ENCODE measurements around the gene PDE11A. TPM values are rescaled to one million over a fixed set of nuclear protein-coding genes. Genes with fewer than 3 reads are reported as not detected.

The PDE11A gene
- polyA plus RNA-seq, 6 donors from 2014 or later = not detected

DNA sequence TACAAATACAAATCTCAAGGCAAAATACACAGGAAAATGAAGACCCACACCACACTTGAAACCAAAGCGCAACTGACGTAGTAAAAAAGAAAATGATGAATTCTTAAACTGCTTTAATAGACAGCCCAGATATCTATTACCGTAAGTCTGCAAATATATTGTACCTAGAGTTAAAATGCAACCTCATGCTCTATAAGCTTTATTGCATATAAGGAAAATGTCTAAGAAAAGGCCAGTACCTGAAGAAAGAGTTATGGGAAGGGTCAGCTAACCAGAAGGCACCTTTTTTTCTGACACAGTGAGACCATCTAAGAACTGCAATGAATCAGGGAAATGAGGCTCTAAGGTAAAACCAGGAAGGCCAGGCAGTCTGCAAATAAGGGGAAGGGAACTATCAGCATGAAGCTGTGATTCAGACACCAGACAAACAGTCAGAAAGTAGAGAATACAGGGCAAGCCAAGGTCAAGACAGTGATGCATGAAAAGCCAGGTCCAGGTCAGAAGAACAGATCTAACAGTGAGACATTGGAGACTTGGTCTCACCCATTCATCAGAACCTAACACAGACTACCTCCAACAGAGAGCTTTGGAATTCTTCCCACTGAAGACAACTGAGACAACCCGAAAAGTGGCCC is 46.9 kb downstream of the PDE11A start:
- Mint-ChIP-seq H3K4me1 (no peaks in the 10 kb centered on the region), H3K4me3 (no peak overlapping the region), H3K27ac (no peak overlapping the region), H3K27me3 (peaks cover 0 to 6% (median 0%) of the 10 kb centered on the region in 3 donors), H3K36me3 (no peaks in the 10 kb centered on the region), H3K9me3 (peaks cover 0 to 1% (median 0%) of the 10 kb centered on the region in 7 donors)
- ATAC-seq (ENCODE audit: low read depth in 2 of 2) = no peak
- no peak for DNase-seq

DNA sequence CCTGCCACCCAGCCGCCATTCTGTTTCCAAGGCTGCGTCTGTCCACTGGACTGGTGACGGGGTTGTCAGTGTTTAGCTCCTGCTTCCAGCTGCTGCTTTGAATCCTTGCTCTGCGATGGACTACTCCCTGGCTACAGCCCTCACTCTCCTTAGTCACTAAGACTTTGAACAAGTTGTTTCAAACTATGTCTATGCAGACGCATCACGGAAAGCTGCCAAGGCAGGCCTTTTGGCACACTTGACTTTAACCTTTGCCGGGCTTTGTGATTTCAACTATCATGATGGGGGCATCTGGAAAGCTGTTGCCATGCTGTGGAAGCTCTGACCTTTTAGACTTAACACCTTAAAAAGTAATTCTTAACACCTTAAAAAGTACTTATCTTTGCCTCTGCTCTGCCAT is 54.4 kb downstream of the PDE11A start:
- Mint-ChIP-seq H3K4me1 (no peaks in the 10 kb centered on the region), H3K4me3 (no peak overlapping the region), H3K27ac (no peak overlapping the region), H3K9me3 (no peaks in the 10 kb centered on the region), H3K36me3 (no peaks in the 10 kb centered on the region), H3K27me3 (peaks cover 0 to 6% (median 0%) of the 10 kb centered on the region in 3 donors)
- ATAC-seq (ENCODE audit: low read depth in 2 of 2) (no peak), DNase-seq (no peak)

DNA sequence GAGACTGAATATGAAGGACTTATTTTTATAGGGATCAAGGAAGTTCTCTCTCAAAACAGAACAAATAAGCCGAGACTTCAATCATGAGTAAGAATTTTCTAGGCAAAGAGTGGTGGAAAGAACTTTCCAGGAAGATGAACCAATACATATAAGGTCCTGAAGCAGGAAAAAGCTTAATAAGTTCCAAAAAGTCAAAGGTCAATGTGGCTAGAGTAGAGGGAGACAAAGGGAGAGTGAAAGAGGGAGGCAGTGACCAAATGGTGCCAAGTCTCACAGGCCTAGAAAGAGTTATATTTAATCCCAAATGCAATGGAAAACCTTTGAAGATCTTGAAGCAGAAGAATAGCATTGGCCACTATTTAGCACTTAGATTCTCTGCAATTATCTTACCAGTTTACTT is 56.0 kb downstream of the PDE11A start:
- Mint-ChIP-seq H3K9me3 (no peaks in the 10 kb centered on the region), H3K4me3 (no peak overlapping the region), H3K36me3 (no peaks in the 10 kb centered on the region), H3K27me3 (peaks cover 0 to 2% (median 0%) of the 10 kb centered on the region in 3 donors), H3K4me1 (no peaks in the 10 kb centered on the region), H3K27ac (no peak overlapping the region)
- ATAC-seq (ENCODE audit: low read depth in 2 of 2) (no peak), DNase-seq (no peak)

- ATAC-seq (ENCODE audit: low read depth in 2 of 2) = no peak
Measured at GRCh38 chr2:178012639-178013038, 59.9 kb downstream of the PDE11A start.

GRCh38 chr2:178009813-178010212 is 62.8 kb downstream of the PDE11A start:
- Mint-ChIP-seq H3K27ac (no peak overlapping the region), H3K27me3 (peaks cover 0 to 6% (median 0%) of the 10 kb centered on the region in 3 donors), H3K4me1 (no peaks in the 10 kb centered on the region), H3K4me3 (no peak overlapping the region), H3K9me3 (no peaks in the 10 kb centered on the region), H3K36me3 (no peaks in the 10 kb centered on the region)
- DNase-seq (no peak), ATAC-seq (ENCODE audit: low read depth in 2 of 2) (no peak)

More at GRCh38 chr2:178012639-178013038, 59.9 kb downstream of the PDE11A start:
- no peak for DNase-seq
- Mint-ChIP-seq H3K36me3 (no peaks in the 10 kb centered on the region), H3K4me1 (no peaks in the 10 kb centered on the region), H3K4me3 (peak overlapping the region in 1 of 8 donors; percentile 1), H3K27me3 (peaks cover 0 to 5% (median 0%) of the 10 kb centered on the region in 3 donors), H3K9me3 (no peaks in the 10 kb centered on the region), H3K27ac (no peak overlapping the region)

DNA sequence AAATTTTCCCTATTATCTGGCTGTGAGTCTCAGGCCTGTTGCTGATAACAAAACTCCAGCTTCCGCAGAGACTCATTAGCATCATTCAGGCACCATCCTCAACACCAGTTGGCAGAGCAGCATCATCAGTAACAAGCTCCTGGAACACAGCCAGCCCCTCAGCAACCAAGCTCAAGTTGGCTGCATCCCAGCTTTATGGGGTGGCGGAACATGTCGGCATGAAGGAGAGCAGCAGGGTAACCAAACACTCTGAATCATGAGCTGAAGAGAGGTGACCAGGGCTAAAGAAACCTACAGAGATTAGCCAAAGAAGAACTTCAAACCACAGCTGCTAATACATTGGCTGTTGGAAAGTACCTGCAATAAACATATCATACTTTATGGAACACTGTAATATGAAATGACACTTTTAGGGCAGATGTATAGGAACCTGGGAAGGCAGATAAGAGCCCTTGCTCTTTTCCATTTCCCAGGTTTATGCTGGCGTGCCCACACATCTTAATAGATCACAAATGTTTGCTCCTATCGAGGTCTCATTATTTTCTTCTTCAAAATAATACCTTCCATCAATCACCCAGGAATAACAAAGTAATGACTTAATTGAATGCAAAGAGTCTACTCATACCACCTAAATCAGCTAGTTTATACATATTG is 63.8 kb downstream of the PDE11A start:
- DNase-seq (no peak), ATAC-seq (ENCODE audit: low read depth in 2 of 2) (no peak)
- H3K9me3 Mint-ChIP-seq = no peaks in the 10 kb centered on the region
- H3K36me3 Mint-ChIP-seq = no peaks in the 10 kb centered on the region
- H3K4me1 Mint-ChIP-seq = no peaks in the 10 kb centered on the region
- H3K27ac Mint-ChIP-seq = no peak overlapping the region
- H3K4me3 Mint-ChIP-seq = no peak overlapping the region
- H3K27me3 Mint-ChIP-seq = peaks cover 0 to 9% (median 0%) of the 10 kb centered on the region in 3 donors

GRCh38 chr2:178006710-178007109 is 65.9 kb downstream of the PDE11A start:
- H3K27ac Mint-ChIP-seq = no peak overlapping the region
- H3K27me3 Mint-ChIP-seq = peaks cover 0 to 9% (median 0%) of the 10 kb centered on the region in 3 donors
- H3K36me3 Mint-ChIP-seq = no peaks in the 10 kb centered on the region
- no peak for DNase-seq
- no peaks in the 10 kb centered on the region for H3K4me1 Mint-ChIP-seq
- H3K9me3 Mint-ChIP-seq = peaks cover 0 to 3% (median 0%) of the 10 kb centered on the region in 7 donors
- no peak for ATAC-seq (ENCODE audit: low read depth in 2 of 2)
- H3K4me3 Mint-ChIP-seq = no peak overlapping the region

GRCh38 chr2:178005756-178006155 is 66.8 kb downstream of the PDE11A start:
- no peak for ATAC-seq (ENCODE audit: low read depth in 2 of 2)
- no peak overlapping the region for H3K27ac Mint-ChIP-seq
- no peaks in the 10 kb centered on the region for H3K4me1 Mint-ChIP-seq
- H3K9me3 Mint-ChIP-seq = peaks cover 0 to 3% (median 0%) of the 10 kb centered on the region in 7 donors
- H3K27me3 Mint-ChIP-seq = peaks cover 0 to 9% (median 0%) of the 10 kb centered on the region in 3 donors
- no peak for DNase-seq
- no peak overlapping the region for H3K4me3 Mint-ChIP-seq
- H3K36me3 Mint-ChIP-seq = no peaks in the 10 kb centered on the region

DNA sequence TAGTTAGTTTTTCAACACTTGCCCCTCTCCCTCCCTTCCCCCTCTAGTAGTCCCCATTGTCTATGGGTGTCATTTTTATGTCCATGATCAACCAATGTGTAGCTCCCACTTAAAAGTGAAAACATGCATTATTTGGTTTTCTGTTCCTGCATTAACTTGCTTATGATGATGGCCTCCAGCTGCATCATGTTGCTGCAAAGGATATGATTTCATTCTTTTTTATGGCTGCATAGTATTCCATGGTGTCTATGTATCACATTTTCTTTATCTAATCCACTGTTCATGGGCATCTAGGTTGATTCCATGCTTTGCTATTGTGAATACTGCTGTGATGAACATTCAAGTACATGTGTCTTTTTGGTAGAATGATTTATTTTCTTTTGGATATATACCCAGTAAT is 70.5 kb downstream of the PDE11A start:
- H3K9me3 Mint-ChIP-seq = peaks cover 0 to 3% (median 0%) of the 10 kb centered on the region in 7 donors
- H3K27ac Mint-ChIP-seq = no peak overlapping the region
- H3K27me3 Mint-ChIP-seq = peaks cover 0 to 13% (median 8%) of the 10 kb centered on the region in 3 donors
- no peaks in the 10 kb centered on the region for H3K4me1 Mint-ChIP-seq
- no peak for ATAC-seq (ENCODE audit: low read depth in 2 of 2)
- no peak overlapping the region for H3K4me3 Mint-ChIP-seq
- DNase-seq = no peak
- H3K36me3 Mint-ChIP-seq = no peaks in the 10 kb centered on the region

GRCh38 chr2:177998996-177999395 is 73.6 kb downstream of the PDE11A start:
- peaks cover 0 to 3% (median 0%) of the 10 kb centered on the region in 7 donors for H3K9me3 Mint-ChIP-seq
- no peak overlapping the region for H3K27ac Mint-ChIP-seq
- ATAC-seq (ENCODE audit: low read depth in 2 of 2) = no peak
- H3K27me3 Mint-ChIP-seq = peaks cover 0 to 13% (median 5%) of the 10 kb centered on the region in 3 donors
- H3K36me3 Mint-ChIP-seq = no peaks in the 10 kb centered on the region
- no peaks in the 10 kb centered on the region for H3K4me1 Mint-ChIP-seq
- DNase-seq = no peak
- no peak overlapping the region for H3K4me3 Mint-ChIP-seq

- no peak overlapping the region for H3K27ac Mint-ChIP-seq
- peaks cover 0 to 13% (median 5%) of the 10 kb centered on the region in 3 donors for H3K27me3 Mint-ChIP-seq
- H3K4me1 Mint-ChIP-seq = no peaks in the 10 kb centered on the region
- H3K9me3 Mint-ChIP-seq = peaks cover 0 to 3% (median 0%) of the 10 kb centered on the region in 7 donors
- DNase-seq = no peak
- no peaks in the 10 kb centered on the region for H3K36me3 Mint-ChIP-seq
- ATAC-seq (ENCODE audit: low read depth in 2 of 2) = no peak
- no peak overlapping the region for H3K4me3 Mint-ChIP-seq
Measured at GRCh38 chr2:177998006-177998405, 74.6 kb downstream of the PDE11A start.

- no peak for DNase-seq
- Mint-ChIP-seq H3K36me3 (no peaks in the 10 kb centered on the region), H3K4me1 (no peaks in the 10 kb centered on the region), H3K27ac (no peak overlapping the region), H3K4me3 (no peak overlapping the region), H3K27me3 (peaks cover 0 to 6% (median 5%) of the 10 kb centered on the region in 3 donors), H3K9me3 (no peaks in the 10 kb centered on the region)
- ATAC-seq (ENCODE audit: low read depth in 2 of 2) = no peak
Measured at GRCh38 chr2:177992992-177993391, 79.6 kb downstream of the PDE11A start.

- no peak for ATAC-seq (ENCODE audit: low read depth in 2 of 2)
- Mint-ChIP-seq H3K36me3 (no peaks in the 10 kb centered on the region), H3K27ac (no peak overlapping the region), H3K4me3 (no peak overlapping the region), H3K9me3 (no peaks in the 10 kb centered on the region), H3K4me1 (no peaks in the 10 kb centered on the region), H3K27me3 (peaks cover 0 to 3% (median 0%) of the 10 kb centered on the region in 3 donors)
- no peak for DNase-seq
Measured at GRCh38 chr2:177989029-177989885, 83.3 kb downstream of the PDE11A start.

Measured in naive B cell (primary cell).